Vagina (tissue), 2 donors: ENCODE data around the gene NAV2.

ENCODE experiments used
- POLR2A ChIP-seq, 2 donors: fragments of 450-650 bp; IDR thresholded peaks; one replicate each; pipeline ENCODE4 v1.6.1; 2017; ENCODE audit warnings: antibody characterized with exemption in 2 of 2, mild to moderate bottlenecking in 2 of 2, moderate library complexity in 2 of 2
- POLR2AphosphoS5 ChIP-seq, 2 donors: sonication (generic); formaldehyde crosslinking; IDR thresholded peaks; one replicate each; pipeline ENCODE4 v1.9.0; 2017; ENCODE audit warnings: antibody characterized with exemption in 2 of 2, mild to moderate bottlenecking in 2 of 2, low read depth in 1 of 2; ENCODE audit not compliant: insufficient read depth in 1 of 2
- TF ChIP-seq, protein P1 (sequence below), 3 experiments: fragments of 450-650 bp in 2 of 3; fragments of 200-600 bp in 1 of 3; sonication (generic) in 1 of 3; IDR thresholded peaks; one replicate each; pipeline ENCODE4 v1.5.1; 2017 to 2019; ENCODE audit warnings: antibody characterized with exemption in 3 of 3, mild to moderate bottlenecking in 2 of 3, moderate library complexity in 2 of 3

- TF ChIP-seq, protein P1, sequence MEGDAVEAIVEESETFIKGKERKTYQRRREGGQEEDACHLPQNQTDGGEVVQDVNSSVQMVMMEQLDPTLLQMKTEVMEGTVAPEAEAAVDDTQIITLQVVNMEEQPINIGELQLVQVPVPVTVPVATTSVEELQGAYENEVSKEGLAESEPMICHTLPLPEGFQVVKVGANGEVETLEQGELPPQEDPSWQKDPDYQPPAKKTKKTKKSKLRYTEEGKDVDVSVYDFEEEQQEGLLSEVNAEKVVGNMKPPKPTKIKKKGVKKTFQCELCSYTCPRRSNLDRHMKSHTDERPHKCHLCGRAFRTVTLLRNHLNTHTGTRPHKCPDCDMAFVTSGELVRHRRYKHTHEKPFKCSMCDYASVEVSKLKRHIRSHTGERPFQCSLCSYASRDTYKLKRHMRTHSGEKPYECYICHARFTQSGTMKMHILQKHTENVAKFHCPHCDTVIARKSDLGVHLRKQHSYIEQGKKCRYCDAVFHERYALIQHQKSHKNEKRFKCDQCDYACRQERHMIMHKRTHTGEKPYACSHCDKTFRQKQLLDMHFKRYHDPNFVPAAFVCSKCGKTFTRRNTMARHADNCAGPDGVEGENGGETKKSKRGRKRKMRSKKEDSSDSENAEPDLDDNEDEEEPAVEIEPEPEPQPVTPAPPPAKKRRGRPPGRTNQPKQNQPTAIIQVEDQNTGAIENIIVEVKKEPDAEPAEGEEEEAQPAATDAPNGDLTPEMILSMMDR (IDR thresholded peaks at IDR 0.05) = no peak
- no peak for TF ChIP-seq POLR2A (IDR thresholded peaks at IDR 0.05)
- TF ChIP-seq POLR2AphosphoS5 (IDR thresholded peaks at IDR 0.05; ENCODE audit: insufficient read depth in 1 of 2, low read depth in 1 of 2) = no peak
Observed at GRCh38 chr11:19874266-19874665, 161.6 kb downstream of the NAV2 start.
